ENCODE measurements around the gene POU3F2.

Gene POU3F2

DNA sequence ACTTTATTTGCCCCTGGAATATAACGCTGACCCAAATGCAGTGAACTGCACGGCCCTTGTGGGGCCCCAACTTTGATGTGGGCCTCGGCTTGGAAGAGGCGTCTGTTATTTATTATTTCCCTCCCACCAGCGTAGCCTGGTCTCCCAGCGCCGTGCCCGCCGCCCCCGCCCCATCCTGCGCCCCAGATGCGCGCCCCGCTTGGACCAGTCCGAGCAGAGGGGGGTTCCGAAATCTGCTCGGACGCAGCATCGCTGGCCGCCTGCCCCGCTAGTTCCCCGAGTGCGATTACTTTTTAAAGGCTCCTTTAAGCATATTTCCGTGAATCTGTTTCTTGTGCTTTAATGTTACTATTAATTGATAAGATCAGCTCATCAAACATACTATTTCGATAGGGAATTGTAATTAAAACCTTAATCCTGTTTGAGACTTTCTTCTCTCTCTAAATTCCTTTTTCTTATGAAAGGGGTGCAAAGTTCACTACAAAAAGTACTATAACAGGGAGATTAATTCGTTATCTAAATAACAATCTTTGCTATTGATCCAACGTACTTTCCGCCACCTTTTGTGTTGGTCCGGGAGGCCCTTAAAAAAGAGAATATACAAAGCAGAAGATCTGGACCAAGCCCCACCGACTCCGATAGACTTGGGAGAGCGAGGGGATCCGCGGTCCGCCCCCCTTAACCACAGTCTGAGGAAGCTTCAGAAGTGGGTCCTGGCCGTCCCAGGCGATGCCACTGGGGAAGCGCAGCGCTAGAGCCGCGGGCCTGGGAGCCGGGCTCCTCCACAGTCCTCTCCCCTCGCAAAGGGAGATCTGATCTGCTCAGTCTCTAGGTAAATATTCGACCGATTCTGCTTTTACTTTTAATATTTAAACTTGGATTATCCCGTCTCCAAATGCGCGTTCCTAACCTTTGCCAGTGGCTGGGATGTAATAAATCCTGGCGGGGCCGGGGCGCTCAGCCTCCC is 10.2 kb downstream of the POU3F2 start:
- no peak for DNase-seq (ENCODE audit: low spot score)

DNA sequence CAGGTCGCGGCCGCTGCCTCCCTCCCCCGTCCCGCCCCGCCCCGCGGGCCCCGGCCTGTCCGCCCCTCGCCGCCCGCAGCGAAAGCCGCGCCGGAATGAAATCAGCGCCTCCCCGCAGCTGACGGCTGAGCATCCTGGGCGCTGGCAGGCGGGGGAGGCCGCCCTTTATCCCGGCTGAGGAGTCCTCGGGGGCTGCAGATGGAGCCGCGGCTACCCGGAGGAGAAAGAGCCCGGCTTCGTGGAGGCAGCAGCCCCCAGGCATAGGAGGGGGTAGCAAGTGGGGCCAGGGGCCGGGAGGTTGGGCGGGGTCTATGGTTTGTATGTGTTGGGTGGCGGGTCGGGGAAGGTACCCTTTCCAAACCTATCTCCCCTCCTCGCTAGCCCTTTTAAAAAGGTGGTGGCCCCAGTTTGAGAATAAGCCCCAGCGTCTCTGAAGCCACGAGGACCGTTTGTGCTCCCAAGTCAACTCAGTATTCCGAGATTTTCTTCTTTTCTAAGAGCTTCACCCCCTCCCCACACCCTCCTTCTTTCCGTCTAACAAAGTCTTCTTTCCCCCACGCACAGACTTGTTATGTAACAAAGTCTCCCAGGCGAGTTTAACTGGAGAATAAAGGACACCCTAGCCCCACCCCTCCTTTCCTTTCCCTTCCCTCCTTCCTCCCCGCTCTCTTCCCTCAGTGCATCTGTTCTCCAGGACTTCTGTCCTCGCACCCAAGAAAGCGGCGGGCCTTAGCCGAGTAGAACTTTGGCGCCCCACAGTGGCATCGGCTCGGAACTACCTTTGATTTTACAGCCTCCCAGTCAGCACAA is 11.0 kb downstream of the POU3F2 start:
- peak; percentile 68 for DNase-seq (ENCODE audit: low spot score)

DNA sequence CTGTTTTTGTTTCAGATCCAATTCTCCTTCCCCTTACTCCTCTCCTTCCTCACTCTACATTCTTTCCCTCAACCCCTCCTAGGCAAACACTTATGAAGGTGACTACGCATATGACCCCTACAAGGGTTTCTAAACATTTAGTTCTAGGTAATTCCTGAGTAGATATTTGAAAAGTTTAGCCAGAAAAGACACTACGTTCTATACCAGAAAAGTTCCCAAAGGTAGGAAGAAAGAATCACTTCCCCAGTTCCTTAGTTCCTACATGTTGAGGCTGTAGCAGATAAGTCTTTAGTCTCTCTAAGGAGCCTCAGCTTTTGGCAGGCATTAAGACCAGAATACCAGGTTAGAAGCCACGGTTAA is 11.6 kb downstream of the POU3F2 start:
- DNase-seq (ENCODE audit: low spot score), result no peak

DNA sequence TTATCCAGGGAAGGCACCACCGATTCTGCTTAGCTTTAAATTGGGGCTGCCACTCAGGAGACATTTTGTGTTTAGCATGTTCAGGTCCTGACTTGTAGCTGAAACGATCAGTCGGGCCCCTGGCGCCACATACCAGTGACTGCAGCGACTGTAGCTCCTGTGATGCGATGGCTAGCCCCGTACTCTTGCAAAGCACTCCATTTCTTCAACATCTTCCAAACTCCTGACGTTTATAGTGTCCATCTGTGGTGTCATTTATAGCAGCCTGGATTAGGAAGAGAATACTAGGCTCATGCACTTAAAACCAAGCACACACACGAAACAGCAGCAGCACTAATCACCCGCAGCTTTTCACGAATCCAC is 13.0 kb downstream of the POU3F2 start:
- no peak for DNase-seq (ENCODE audit: low spot score)

DNA sequence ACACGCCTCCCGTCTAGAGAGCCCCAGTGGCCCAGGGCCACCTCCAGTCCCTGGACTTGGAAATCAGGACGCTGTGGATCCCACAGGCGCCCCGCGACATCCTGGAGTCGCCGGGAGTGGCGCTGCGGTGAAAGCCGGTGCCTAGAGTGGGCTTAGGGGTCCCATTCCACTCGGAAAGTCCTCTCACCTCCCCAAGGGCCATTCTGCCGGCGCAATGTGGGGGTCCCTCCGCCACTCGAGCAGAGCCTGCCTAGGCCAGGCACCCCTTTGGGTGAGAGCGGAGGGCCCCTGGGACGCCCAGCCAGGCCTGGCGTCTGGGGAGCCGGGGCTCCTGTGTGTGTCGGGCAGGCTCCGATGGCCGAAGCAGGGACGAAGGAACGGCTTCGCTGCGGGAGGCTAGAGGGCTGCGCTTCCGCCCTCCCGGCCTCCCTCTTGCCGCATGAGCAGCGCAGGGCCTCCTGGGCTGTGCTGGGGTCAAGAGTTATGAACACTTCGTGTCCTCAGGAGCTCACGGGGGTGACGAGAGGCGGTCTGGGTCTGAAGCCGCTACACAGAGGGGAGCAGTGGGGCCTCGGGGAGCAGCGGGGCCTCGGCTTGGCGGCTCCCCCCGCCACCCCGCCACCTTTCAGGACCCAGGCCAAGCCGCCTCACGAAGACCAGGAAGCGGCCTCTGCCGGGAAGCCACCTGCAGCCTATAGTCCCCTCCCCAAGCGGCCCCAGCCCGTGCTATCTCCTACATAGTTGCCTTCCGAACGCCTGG is 13.6 kb downstream of the POU3F2 start:
- DNase-seq (ENCODE audit: low spot score), result no peak

DNA sequence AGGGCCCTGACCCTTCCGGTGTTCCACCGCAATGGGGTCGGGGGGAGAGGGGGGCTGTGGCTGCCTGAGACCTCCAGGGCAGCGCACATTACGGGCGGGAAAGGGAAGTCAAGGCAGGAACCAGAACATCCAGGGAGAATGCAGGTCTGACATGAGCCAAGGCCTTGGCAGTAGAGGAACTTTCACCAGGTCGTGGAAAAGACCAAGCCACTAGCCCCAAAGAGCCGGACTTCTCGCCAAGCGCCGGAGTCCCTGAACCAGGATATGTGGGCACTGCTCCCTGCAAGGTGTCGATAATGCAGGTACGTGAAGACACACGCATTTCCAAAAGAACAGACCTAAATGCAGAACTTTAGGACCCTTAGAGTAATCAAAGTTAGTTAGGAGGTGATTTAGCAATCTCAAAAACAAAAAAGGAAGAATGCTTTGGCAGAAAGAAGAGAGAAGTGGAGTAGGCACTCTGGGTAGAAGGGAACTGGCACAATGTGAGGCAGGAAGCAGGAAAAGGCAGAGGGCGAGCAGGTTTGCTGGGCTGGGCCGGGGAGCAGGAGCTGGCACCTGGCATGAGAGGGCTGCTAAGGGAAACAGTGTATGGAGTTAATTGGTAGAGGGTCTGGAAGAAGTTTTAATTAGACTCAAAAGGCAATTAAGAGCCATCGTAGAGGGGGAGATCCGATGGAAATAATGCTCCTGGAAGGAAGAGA is 14.3 kb downstream of the POU3F2 start:
- DNase-seq (ENCODE audit: low spot score), result no peak

DNA sequence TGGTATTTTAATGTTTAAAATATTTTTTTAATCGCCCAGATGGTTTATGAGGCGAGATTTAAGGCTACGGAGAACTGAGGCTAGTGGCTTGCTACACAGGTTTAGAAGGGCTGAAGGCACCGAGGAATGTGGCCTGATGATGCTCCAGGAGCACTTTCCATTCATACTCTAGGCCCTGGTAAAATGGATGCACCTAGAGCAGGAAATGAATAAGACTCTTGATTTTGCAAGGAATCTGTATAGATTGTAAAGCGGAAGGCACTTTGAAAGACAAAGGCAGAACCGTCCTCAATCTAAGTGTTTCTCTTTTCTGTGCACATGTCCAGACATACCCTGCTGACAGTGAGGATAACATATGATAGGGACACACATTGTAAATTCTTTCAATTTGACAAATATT is 30.1 kb downstream of the POU3F2 start:
- no peak for DNase-seq (ENCODE audit: low spot score)

DNA sequence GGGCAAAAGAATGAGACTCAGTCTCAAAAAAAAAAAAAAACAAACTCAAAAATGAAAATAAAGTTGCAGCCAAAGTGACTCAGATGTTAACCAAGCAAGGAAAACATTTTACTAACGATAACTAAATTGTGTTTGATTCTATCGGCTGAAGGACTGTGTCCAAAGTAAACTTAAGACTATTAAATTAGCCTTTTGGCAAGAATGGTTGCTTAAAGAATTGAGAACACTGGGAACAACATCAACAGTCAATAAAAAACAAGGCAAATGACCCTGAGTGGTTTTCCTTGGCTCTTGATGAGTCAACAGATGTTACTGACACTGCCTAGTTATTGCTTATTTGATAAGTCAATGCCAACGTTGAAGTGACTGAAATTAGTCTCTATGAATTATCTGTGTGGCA is 36.7 kb downstream of the POU3F2 start:
- DNase-seq (ENCODE audit: low spot score), result no peak

DNA sequence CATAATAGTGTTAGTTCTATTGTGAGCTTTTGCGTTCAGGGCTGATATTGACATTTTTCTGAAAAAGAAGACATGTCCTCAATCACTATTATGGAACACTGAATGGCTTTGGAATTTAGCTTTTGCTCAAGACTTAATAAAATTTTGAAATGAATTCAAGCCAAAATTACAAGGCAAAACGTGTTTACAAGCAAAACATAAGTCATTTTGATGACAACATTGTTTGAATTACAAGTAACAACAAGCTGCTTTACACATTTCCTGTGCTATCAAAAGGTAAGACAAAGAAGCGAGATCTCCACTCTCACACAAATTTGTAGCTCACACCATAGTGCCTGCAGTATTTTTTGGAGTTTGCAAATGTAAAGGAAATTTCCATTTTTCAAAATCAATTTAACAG is 37.4 kb downstream of the POU3F2 start:
- no peak for DNase-seq (ENCODE audit: low spot score)

DNA sequence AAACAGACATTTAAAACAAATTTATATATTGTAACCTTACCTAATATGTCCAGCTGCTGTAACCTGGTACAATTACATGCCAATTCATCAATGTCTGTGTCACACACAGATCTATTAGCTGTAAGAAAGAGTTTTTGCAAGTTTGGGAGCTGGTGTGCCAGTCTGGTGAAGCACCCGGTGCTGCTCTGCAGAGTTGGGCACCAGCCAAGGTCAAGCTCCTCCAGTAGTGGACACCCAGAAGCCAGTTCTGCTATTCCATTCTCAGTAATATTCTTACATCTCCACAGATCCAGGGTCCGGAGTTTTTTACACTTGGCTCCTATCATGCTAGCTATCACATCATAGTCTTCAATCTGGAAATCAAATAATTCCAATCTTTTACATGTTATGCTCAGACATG is 41.0 kb downstream of the POU3F2 start:
- no peak for DNase-seq (ENCODE audit: low spot score)

DNA sequence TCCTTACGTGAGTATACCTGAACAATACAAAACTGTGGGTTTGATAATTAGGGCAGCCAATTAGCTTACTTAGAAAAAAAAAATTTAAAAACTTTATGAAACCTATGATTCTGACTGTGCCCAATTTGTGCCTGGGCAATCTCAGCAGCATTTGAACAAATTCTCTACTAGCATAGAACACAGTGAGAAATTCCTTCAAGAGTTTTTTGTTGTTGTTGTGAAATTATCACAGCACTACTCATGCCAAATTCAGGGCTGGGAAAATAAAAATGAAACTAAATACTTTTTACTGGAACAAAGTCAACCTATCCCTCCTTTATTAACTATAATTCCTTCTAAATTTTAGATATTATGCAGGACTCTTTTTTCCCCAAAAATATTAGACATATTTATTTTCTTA is 42.9 kb downstream of the POU3F2 start:
- no peak for DNase-seq (ENCODE audit: low spot score)

DNA sequence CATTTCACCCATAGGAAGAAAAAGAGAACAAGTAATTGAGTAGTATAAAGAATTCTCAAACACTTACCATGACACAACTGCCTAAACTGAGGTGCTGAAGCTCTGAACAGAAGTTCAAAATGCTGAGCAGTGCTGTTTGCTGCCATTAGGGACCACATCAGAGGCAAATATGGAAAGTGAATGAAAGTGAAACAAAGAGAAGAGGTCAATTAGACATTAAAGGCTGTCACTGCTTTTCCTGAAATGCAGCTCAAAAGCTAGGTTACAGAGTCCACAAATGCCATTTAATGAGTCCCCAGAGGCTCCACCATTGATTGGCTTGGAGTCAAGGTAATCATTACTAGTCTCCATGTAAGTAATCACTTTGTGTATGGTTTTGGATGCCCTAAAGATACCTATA is 46.1 kb downstream of the POU3F2 start:
- DNase-seq (ENCODE audit: low spot score), result peak; percentile 10

DNA sequence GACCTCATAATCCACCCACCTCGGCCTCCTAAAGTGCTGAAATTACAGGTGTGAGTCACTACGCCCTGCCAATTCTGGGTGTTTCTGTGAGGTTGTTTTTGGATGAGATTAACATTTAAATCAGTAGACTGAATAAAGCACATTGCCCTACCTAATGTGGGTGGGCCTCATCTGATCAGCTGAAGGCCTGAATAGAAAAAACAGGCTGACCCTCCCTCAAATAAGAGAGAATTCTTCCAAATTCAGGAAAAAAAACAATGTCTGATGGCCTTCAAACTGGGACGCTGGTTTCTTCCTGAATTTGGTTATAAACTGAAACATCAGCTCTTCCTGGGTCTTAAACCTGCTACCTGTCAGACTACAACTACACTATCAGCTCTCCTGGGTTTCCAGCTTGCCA is 51.0 kb downstream of the POU3F2 start:
- no peak for DNase-seq (ENCODE audit: low spot score)

DNA sequence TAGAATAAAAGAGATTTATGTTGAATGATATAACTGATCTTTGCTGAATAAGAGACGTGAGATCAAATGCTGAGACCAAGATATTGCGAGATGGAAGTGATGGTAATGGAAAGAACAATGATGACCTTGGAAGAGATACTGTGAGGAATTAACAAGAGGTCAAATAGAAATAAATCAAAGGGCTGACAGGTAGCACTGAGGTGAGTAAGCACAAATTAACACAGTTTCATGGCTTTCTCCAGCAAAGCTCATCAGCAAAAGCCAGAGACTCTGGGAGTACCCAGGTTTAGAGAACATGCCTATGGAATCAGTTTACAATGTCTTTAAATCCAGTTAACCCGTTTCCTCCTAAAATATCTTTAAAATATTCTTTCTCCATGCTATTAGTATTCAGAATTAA is 53.3 kb downstream of the POU3F2 start:
- no peak for DNase-seq (ENCODE audit: low spot score)

All from NAMALWA (cell line).